H1 (cell line): Measurements from ENCODE around the gene BRPF1. TPM values are rescaled to one million over a fixed set of nuclear protein-coding genes. Genes with fewer than 3 reads are reported as not detected.

ENCODE experiments used
- GTF2F1 ChIP-seq: IDR thresholded peaks from 2 replicates; pipeline ENCODE4 v1.6.1; 2012; ENCODE audit warnings: low read depth, low read length, improper control_type of control experiment, borderline replicate concordance
- RBBP5 ChIP-seq: IDR thresholded peaks from 2 replicates; pipeline ENCODE4 v1.7.1; 2012; ENCODE audit warnings: low read depth, mild to moderate bottlenecking, inconsistent platforms, low read length, moderate library complexity, borderline replicate concordance
- polyA plus RNA-seq, 7 experiments: library from polyadenylated mRNA; depleted of rRNA in 3 of 7; stranded (reverse) in 5 of 7; unstranded in 2 of 7; fragments of >200 nt in 5 of 7; fragments of 200-250 nt in 2 of 7; gene quantifications; 1 replicate in 5 of 7; 2 replicates in 1 of 7; 4 replicates in 1 of 7; pipeline versions ENCODE4 v1.2.1 to v1.2.3, GENCODE V29; 2011 to 2013; ENCODE audit warnings: missing spikeins in 2 of 7, mixed read lengths in 2 of 7
- total RNA-seq: library from RNA; stranded (reverse); fragmentation: NEBNext Ultra II Directional; extraction: Animal tissue kit (Norgen Biotek cat#: 25700); gene quantifications from 2 replicates; pipeline ENCODE4 v1.2.1, GENCODE V29; 2021

The BRPF1 gene
- total and polyA plus RNA-seq, 2 of the 8 experiments (the other 6 are each of a cell fraction or from before 2014, with no cell fraction given), result 11.3 to 21.7 TPM

GRCh38 chr3:9712415-9712814 lies 19.1 kb upstream of the BRPF1 start (continued):
- TF ChIP-seq RBBP5 (no peak), GTF2F1 (no peak)
- TF ChIP-seq, all 59 proteins: peak for 0
